GM18951 (cell line): ENCODE data around the gene BCL3.

ENCODE experiments used
- POLR2A ChIP-seq: IDR thresholded peaks from 4 replicates; pipeline ENCODE4 v1.6.1; 2011; ENCODE audit warnings: mild to moderate bottlenecking; ENCODE audit not compliant: insufficient read length, insufficient read depth; ENCODE audit errors: extremely low read depth
- in situ Hi-C: fragments of 300-500 bp; cut with MboI; formaldehyde crosslinking; loops from one replicate; pipeline ENCODE4 v1.12.0; 2022; ENCODE audit warnings: low sequenced_read_pairs, mixed read lengths, inconsistent platforms; ENCODE audit not compliant: unreplicated experiment

Gene BCL3

DNA sequence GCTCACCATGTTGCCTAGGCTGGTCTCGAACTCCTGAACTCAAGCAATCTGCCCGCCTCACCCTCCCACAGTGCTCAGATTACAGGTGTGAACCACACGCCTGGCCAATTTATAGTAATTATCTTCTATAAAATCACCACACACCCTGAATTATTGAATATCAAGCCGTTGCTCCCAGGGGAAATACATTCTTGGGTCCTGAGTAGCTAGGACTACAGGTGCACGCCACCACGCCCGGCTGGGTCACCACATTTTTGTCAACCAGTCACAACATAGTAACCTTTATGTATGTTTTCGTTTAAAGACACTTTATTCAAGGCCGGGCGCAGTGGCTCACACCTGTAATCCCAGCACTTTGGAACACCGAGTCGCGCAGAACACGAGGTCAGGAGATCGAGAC, 37.5 kb downstream of the BCL3 start:
- in situ Hi-C loops = no loop called here
- no peak for TF ChIP-seq POLR2A

- in situ Hi-C loops = no loop called here
Observed at GRCh38 chr19:44788971-44789370, 40.5 kb downstream of the BCL3 start.

GRCh38 chr19:44789943-44790483, 41.5 kb downstream of the BCL3 start:
- TF ChIP-seq POLR2A = no peak
- in situ Hi-C loops = no loop called here

More at GRCh38 chr19:44788971-44789370, 40.5 kb downstream of the BCL3 start:
- TF ChIP-seq POLR2A = no peak

- in situ Hi-C loops = no loop called here
- TF ChIP-seq POLR2A = no peak
Observed at GRCh38 chr19:44792281-44792680, 43.8 kb downstream of the BCL3 start.

DNA sequence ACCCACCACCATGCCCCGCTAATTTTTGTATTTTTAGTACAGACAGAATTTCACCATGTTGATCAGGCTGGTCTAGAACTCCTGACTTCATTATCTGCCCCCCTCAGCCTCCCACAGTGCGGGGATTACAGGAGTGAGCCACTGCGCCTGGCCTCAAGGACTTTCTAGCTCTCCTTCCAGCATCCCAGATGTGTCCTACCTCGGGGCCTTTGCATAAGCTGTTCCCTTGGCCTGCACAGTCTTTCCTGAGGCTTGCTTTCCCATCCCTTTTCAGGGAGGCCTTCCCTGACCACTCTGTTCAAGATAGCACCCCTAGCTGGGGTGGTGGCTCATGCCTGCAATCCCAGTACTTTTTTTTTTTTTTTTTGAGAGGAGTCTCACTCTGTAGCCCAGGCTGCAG, 46.1 kb downstream of the BCL3 start:
- in situ Hi-C loops = no loop called here
- TF ChIP-seq POLR2A = no peak

- TF ChIP-seq POLR2A = no peak
- in situ Hi-C loops = no loop called here
Observed at GRCh38 chr19:44795398-44795987, 47.0 kb downstream of the BCL3 start.

DNA sequence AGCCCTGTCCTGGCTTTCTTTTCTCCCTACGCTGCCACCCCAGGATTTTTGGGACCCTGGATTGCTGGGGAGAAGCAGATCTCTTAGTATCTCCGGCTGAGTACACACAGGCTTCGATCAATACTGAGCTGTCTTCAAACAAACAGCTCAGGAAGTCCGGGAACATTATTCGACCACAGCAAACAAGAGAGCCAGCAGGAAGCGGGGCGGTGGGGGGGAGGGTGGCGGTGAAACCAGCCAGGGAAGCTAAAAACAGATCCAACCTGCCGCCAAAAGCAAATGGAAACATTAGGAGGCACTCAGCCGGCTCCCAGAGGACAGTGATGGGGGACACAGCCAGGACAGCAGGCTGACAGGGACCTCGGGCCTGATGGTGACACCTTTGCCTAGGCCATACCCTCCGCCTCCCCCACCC, 48.2 kb downstream of the BCL3 start:
- no peak for TF ChIP-seq POLR2A

DNA sequence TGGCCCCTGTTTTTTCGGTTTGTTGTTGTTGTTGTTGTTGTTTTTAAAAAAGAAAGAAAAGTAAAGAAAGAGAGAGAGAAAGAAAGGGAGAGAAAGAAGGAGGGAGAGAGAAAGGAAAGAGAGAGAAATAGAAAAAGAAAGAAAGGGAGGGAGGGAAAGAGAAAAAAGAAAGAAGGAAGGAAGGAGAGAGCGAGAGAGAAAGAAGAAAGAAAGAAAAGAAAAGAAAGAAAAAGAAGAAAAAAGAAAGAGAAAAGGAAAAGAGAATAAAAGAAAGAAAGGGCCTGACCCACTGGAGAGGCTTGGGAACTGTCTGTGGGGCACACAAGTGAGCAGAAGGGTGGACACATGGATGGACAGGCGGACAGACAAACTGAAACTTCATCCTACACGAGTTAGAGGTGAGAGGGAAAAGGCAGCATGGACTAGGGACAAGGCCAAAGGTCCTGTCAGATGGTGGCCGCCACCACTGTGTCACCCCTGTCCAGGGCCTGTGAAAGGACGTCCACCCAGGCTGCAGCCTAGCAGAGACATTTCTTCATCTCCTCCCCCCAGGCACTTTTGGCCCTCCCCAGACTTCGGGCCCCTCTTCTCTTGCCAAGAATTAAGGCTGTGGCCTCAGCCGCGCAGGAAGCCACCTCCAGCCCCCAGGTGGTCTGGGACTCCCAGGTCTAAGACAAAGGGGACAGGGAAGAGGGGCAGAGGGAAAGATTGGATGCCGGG, 51.3 kb downstream of the BCL3 start:
- no peak for TF ChIP-seq POLR2A
- in situ Hi-C loops = no loop called here

More for the DNA sequence above, 48.2 kb downstream of the BCL3 start:
- in situ Hi-C loops = no loop called here

DNA sequence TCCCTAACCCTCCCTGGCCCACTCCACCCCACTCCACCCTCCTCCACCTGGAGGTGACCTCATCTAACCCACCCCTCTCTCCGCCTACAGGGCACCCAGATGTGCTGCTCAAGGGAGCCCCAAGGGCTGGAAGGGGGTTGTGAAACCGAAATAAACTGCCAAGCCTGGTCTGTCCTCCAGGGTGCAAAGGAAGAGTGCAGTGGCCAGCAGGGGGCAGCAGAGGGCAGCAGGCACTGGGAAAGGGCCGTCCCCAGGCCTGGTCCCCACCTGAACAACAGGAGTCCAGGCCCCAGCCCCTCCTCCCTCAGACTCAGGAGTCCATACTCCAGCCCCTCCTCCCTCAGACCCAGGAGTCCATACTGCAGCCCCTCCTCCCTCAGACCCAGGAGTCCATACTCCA, 52.0 kb downstream of the BCL3 start:
- no peak for TF ChIP-seq POLR2A
- in situ Hi-C loops = no loop called here

DNA sequence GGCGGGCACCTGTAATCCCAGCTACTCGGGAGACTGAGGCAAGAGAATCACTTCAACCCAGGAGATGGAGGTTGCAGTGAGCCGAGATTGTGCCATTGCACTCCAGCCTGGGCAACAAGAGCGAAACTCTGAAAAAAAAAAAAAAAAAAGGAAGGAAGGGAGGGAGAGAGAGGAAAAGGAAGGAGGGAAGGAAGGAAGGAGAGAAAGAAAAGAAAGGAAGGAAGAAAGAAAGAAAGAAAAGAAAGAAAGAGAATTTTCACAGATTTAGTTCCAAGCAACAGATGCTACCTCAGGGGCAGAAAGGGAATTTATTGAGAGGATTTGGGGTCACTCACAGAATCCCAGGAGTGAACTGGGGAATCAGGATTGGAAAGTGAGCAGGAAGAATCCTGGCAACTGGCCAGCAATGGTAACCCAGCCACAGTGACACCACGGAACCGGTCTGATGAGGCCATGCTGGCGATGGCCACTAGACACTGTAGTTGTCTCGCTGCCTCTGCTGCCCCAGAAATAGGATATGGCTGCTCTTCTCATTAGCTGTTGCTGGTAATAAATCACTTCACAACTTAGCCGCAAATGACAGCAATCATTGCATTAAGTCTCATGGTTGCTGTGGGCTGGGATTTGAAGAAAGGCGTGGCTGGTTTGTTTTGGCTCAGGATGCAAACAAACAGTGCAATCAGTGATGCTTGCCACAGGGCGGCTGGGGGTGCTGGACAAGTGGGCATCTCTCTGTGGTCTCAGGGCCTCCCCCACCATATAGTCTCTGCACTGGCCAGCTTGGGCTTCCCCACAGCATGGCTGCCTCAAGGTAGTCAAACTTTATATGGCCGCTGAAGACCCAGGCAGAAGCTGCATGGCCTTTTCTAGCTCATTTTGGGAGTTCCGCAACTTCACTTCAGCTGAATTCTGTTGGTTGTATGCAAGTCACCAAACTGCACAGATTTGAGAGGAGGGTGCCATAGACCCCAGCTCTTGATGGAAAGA, 55.2 kb downstream of the BCL3 start:
- in situ Hi-C loops = no loop called here
- TF ChIP-seq POLR2A = no peak

DNA sequence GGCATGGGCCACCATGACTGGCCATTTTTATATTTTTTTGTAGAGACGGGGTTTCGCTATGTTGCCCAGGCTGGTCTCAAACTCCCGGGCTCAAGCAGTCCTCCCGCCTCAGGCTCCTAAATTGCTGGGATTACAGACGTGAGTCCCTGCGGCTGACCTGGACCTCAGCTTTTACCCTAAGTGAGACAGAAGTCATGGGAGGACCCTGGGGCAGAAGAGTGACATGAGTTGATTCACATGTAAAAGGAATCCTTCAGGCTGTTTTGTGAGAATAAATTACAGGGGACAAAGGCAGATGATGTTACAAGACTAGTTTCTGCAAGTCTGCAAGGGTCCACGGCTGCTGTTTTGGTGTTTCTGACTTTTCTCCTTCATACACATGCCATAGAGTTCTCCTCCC, 57.8 kb downstream of the BCL3 start:
- no peak for TF ChIP-seq POLR2A
- in situ Hi-C loops = no loop called here

DNA sequence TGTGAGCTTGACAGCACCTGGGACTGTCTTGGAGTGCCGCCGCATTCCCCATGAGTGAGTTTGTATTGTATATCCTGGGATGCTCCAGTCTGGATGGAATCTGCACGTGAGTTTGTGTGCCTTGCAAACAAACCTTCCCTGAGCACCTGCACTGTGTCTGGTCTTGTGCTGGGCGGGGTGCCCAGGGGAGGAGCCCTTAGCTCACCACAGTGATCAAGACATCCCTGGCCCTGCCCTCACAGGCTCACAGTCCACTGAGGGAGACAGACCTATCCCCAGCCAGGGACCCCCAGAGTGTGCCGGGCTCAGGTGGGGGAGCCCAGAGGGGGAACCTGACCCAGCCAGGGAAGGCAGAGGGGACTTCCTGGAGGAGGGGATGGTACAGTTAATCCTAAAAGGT, 58.7 kb downstream of the BCL3 start:
- TF ChIP-seq POLR2A = no peak
- in situ Hi-C loops = no loop called here
